ENCODE data around the gene HDAC11.

The HDAC11 gene

DNA sequence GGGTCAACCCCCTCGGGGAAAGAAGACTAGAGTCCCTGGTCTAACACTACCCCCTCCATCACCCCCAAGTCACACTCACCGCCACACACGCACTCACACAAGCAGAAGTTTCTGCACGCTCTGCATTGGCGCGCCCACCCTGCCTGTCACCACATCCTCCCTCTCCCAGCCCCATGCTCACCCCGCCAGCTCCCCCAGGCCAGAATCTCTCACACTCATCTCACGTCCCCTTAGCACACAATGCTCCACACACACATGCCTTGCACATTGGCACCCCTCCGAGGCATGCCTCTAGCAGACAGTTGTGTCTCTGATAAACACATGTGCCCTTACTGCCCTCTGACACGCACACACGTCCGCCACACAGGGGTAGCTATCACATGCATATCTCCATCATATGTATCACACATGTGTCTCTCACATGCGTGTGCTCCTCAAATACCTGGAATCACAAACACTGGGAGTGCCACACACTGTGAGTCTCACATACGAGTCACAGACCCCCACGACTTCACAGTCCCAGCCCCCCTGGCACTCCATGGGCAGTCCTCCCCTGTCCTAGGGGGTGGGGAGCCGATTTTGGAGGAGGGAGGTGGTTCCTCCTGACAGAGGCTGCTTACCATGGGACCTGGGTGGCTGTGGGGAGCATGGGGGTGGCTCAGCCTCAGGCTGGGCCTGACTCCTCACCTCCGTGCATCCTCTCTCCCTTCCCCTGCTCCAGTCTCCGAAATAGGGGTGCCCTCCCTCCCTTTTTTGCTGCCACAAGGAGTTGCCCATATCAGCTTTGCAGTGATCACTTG, 69.7 kb downstream of the HDAC11 start:
- H3K4me3 ChIP-seq (ENCODE audit: low read depth, low read length), result no peak overlapping the region
- in situ Hi-C loops (cut with HindIII; ENCODE audit: low sequenced_read_pairs), result no loop called here
- no peak for DNase-seq (ENCODE audit: low read depth)
- TF ChIP-seq, protein P1, sequence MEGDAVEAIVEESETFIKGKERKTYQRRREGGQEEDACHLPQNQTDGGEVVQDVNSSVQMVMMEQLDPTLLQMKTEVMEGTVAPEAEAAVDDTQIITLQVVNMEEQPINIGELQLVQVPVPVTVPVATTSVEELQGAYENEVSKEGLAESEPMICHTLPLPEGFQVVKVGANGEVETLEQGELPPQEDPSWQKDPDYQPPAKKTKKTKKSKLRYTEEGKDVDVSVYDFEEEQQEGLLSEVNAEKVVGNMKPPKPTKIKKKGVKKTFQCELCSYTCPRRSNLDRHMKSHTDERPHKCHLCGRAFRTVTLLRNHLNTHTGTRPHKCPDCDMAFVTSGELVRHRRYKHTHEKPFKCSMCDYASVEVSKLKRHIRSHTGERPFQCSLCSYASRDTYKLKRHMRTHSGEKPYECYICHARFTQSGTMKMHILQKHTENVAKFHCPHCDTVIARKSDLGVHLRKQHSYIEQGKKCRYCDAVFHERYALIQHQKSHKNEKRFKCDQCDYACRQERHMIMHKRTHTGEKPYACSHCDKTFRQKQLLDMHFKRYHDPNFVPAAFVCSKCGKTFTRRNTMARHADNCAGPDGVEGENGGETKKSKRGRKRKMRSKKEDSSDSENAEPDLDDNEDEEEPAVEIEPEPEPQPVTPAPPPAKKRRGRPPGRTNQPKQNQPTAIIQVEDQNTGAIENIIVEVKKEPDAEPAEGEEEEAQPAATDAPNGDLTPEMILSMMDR (IDR thresholded peaks at IDR 0.05; ENCODE audit: low read depth, low read length, missing control alignments), result no peak

DNA sequence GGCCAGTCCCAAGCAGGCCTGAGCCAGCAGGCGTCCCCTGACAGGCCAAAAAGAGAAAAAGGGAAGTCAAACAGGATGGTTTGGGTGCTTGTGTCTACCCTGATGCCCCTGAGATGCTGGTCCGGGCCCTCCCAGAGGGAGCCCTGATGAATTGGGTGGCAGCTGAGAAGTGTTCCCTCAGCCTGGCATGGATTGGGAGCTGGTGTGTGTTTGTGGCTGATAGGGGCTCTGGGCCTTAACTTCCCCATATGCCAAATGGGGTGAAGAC, 70.3 kb downstream of the HDAC11 start:
- DNase-seq (ENCODE audit: low read depth), result no peak
- no peak overlapping the region for H3K4me3 ChIP-seq (ENCODE audit: low read depth, low read length)
- TF ChIP-seq, protein P1 (IDR thresholded peaks at IDR 0.05; ENCODE audit: low read depth, low read length, missing control alignments), result no peak
- in situ Hi-C loops (cut with HindIII; ENCODE audit: low sequenced_read_pairs), result no loop called here

DNA sequence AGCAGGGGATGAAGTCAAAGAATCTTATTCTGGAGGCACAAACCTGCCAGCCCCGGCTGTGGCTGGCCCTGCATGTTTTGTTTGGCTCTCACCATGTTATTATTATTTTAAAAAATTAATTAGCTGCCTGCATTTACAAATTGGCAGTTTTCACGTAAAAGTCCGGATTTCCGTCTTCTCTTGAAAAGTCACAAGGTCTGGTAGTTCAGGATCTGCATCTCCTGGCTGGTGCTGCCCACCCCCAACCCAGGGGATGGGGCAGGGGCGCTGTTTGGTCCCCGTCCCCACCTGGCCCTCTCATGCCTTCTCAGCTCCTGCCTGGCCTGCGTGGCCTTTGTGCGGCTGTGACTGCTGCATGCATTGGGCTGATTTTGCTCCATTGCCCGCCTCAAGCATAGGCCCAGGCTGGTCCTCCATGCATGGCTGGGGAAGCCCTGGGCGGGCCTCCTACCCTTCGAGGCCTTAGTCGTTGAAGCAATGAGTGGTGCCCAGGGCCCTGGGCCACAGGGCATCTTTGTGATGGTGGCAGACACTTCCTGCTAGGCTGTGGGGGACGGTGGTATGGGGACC, 70.8 kb downstream of the HDAC11 start:
- TF ChIP-seq, protein P1 (IDR thresholded peaks at IDR 0.05; ENCODE audit: low read depth, low read length, missing control alignments), result no peak
- no peak for DNase-seq (ENCODE audit: low read depth)
- in situ Hi-C loops (cut with HindIII; ENCODE audit: low sequenced_read_pairs), result no loop called here
- H3K4me3 ChIP-seq (ENCODE audit: low read depth, low read length), result no peak overlapping the region

DNA sequence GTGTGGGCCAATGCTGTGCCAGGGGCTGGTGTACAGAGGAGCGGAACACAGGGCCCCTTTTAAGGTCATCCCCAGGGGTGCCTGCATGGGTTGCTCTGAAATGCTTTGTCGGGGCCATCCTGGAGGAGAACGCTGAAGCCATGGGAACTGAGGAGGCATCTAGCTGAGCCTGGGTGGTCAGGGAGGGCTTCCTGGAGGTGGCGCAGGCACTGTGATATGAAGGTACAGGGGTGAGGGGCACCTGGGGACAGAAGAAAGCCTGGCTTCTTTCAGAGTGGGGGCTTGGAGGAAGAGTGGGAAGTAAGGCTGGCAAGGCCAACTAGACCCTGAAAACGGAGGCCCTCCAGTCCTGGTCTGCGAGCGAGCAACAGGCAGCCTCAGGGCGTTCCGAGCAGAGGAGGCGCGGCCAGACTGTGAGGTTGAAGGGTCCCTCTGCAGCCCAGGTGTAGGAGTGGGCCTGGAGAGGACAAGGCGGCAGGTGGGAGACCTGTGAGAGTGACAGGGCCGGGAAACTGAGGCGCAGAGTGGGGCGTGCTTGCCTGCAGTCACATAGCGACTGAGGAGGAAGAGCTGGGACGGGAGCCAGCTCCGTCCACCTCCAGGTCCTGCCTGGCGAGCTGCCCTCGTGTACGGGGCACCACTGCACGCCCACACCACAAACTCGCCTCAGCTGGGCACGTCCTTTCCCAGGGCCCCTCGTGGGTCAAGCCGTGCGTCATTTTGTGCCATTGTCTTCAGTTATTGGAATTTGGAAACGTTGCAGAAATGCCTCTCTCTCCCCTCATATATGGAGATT, 72.9 kb downstream of the HDAC11 start:
- no peak overlapping the region for H3K4me3 ChIP-seq (ENCODE audit: low read depth, low read length)
- TF ChIP-seq, protein P1 (IDR thresholded peaks at IDR 0.05; ENCODE audit: low read depth, low read length, missing control alignments), result no peak
- in situ Hi-C loops (cut with HindIII; ENCODE audit: low sequenced_read_pairs), result no loop called here
- no peak for DNase-seq (ENCODE audit: low read depth)

DNA sequence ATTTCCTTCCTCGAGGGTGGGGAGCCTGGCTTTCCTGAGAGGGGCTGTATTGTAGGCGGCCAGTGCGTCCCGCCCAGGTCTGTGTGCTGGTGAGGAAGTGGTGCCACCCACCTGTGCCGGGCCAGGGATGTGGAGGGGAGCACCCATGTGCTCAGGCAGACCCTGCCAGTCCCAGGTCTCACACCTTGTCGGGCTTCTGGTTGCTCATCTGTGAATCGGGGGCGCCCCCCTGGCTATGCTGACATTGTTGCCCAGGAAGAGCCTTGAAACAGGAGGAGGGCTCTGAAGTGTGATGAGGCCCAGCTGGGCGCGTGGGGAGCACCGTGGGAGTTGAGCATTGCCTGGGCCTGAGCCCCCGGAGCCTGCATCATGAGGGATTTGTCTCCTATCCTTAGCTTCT, 73.6 kb downstream of the HDAC11 start:
- no peak overlapping the region for H3K4me3 ChIP-seq (ENCODE audit: low read depth, low read length)
- in situ Hi-C loops (cut with HindIII; ENCODE audit: low sequenced_read_pairs), result no loop called here
- TF ChIP-seq, protein P1 (IDR thresholded peaks at IDR 0.05; ENCODE audit: low read depth, low read length, missing control alignments), result no peak
- no peak for DNase-seq (ENCODE audit: low read depth)

DNA sequence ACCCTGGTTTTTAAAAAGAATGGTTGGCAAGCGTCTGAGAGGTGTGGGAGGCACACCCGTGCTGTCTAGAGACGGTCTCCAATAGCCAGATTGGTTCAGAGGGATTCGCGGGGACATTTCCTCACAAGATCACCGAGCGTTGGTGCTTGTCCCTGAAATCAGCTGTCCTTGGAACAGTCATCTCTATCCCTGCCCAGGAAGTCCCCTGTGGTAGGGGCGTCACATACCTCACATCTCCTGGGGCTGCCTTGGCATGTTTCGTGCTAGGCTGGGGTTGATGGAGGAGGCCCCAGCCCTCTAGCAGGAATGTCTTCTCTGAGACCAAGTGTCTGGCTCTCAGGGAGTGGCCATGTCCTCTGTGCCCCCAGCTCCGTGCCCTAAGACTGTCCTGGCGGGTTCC, 75.6 kb downstream of the HDAC11 start:
- TF ChIP-seq, protein P1 (IDR thresholded peaks at IDR 0.05; ENCODE audit: low read depth, low read length, missing control alignments), result no peak
- no peak overlapping the region for H3K4me3 ChIP-seq (ENCODE audit: low read depth, low read length)
- DNase-seq (ENCODE audit: low read depth), result no peak
- in situ Hi-C loops (cut with HindIII; ENCODE audit: low sequenced_read_pairs), result no loop called here

All from astrocyte of the cerebellum (primary cell).